GM18907 (cell line): ENCODE data around the gene STMN3.
"Not testable (repeated sequence)": the region's sequence is repeated elsewhere in the genome, so short reads cannot be mapped to it uniquely, and the experiment has no call there.

Source experiments
- ATAC-seq: cut with Tn5 transposase; IDR thresholded peaks from one replicate; pipeline ENCODE4 v1.9.1; 2021; ENCODE audit warnings: mild to moderate bottlenecking, moderate library complexity; ENCODE audit not compliant: unreplicated experiment

STMN3 gene

DNA sequence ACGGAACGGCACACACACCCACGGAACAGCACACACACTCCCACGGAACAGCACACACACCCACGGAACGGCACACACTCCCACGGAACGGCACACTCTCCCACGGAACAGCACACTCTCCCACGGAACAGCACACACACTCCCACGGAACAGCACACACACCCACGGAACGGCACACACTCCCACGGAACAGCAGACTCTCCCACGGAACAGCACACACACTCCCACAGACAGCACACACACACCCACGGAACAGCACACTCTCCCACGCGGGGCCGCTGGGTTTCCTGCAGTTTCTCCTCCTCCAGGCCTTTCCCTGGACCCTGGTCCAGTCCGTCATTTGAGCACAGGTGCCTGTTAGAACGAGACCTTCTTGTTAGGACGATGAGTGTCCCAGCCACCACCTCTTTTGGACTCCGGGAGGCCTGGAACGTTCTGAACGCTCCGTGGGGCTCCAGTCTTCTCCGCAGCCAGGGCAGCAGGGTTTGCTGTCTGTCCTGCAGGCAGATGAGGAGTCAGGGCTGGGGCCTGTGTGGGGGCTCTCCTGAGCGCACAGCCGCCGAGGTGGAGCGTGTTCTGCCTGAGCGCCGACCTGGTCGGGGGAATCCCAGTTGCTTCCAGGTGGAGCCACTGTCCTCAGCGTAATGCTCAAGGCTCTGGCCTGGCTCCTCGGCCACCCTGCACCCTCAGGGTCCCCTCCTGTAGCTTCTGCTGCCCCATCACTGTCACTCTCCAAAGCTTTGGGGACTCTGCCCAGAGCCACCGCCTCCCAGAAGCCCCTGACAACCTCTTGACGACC, 25.6 kb upstream of the STMN3 start:
- no peak for ATAC-seq

GRCh38 chr20:63678071-63678470, 24.8 kb upstream of the STMN3 start:
- ATAC-seq, result no peak

GRCh38 chr20:63675681-63676368, 22.6 kb upstream of the STMN3 start:
- no peak for ATAC-seq

DNA sequence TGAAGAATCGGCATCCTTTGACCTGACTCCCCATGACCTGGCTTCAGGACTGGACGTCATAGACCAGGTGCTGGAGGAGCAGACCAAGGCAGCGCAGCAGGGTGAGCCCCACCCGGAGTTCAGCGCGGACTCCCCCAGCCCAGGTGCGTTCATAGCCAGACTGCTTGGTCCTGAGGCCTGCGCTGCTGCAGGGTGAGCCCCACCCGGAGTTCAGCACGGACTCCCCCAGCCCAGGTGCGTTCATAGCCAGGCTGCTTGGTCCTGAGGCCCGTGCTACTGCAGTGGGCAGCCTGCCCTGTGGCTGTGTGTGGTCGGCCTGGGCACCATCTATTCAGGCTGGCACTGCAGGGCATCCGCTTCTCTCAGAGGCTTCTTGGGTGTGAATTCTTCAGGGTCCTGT, 20.7 kb upstream of the STMN3 start:
- ATAC-seq, result no peak

- no peak for ATAC-seq
These were observed 19.4 kb upstream of the STMN3 start for GRCh38 chr20:63672666-63673065.

DNA sequence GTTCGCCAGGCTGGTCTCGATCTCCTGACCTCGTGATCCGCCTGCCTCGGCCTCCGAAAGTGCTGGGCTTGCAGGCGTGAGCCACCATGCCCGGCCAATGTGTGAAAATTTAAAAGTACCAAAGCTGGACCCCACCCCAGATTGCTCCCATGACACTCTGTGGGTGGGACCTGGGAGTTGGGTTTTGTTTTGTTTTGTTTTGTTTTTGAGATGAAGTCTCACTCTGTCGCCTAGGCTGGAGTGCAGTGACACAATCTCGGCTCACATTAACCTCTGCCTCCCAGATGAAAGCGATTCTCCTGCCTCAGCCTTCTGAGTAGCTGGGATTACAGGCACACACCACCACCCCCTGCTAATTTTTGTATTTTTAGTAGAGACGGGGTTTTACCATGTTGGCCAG, 18.5 kb upstream of the STMN3 start:
- ATAC-seq, result not testable (repeated sequence)

- ATAC-seq, result no peak
These were observed 15.1 kb upstream of the STMN3 start for GRCh38 chr20:63668351-63668750.

- no peak for ATAC-seq
These were observed 14.6 kb upstream of the STMN3 start for GRCh38 chr20:63667858-63668257.

DNA sequence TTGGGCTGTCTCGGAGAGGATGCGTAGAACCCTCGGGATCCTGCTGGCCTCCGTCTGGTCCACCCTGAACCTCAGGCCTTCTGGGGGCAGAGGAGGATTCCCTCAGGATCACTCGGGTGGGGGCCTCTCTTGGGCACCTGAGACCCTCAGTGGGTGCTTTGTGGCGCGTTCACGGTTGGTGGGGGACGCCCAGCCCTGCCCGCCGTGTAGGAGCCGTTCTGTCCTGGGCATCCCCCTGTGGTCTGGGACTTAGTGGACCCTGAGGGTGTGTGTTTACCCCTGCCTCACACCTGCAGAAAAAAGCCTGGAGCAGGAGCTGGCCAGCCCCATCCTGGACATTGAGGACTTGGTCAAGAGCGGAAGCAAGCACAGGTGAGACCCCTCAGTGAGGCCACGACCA, 12.5 kb upstream of the STMN3 start:
- ATAC-seq, result no peak

GRCh38 chr20:63664861-63665594, 11.8 kb upstream of the STMN3 start:
- ATAC-seq, result no peak

GRCh38 chr20:63664143-63664851, 11.1 kb upstream of the STMN3 start:
- ATAC-seq, result no peak

DNA sequence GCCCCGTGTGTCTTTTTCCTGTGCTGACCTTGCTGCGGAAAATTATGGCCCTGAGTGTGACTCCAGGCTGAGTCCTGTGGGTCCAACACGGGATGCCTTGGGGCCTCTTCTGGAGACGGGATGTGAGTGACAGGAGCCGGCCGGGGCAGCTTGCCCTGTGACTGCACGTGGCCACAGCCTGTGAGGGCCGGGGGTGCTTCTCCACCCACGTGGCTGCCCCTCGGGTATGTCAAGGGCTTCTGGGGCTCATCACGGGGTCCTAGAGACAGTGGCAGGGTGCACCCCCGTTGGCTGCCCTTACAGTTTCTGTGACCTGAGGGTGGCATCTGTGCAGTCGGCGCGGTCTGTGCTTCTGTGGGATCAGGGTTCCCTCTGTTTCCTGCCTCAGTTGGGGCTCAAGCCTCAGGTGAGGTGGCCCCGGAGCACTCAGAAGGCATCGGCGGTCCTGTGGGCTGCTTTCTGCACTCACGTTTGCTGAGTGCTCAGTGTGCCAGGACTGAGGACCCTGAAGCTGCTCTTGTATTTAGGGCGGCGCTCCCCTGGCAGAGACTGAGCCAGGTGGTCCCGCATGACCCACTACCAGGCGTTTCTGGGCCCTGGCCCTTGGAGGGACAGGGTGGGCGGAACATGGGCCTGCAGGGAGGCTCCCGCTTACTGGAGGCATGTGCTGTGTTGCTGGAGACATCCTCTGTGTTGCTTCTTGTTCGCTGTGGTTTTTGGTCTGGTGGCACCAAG, 10.3 kb upstream of the STMN3 start:
- ATAC-seq, result no peak

DNA sequence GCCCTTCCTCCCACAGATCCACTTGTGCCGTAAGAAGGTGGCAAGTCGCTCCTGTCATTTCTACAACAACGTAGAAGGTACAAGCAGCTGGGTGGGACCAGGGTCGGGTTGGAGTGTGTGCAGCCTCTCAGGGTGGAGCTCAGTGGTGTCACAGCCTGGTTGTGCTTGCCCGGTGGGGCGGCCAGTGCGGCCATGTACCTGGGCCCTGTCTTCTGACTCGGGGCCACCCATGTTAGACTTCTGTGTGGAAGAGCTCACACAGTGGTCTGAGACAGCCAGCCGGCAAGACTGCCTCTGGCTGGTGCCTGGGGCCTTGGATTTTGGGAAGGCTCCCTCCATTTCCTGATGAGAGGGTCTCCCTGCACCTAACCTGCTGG, 9.6 kb upstream of the STMN3 start:
- no peak for ATAC-seq

- ATAC-seq, result no peak
These were observed 9.0 kb upstream of the STMN3 start for GRCh38 chr20:63661959-63662812.

GRCh38 chr20:63661108-63661507, 7.9 kb upstream of the STMN3 start:
- ATAC-seq, result no peak

DNA sequence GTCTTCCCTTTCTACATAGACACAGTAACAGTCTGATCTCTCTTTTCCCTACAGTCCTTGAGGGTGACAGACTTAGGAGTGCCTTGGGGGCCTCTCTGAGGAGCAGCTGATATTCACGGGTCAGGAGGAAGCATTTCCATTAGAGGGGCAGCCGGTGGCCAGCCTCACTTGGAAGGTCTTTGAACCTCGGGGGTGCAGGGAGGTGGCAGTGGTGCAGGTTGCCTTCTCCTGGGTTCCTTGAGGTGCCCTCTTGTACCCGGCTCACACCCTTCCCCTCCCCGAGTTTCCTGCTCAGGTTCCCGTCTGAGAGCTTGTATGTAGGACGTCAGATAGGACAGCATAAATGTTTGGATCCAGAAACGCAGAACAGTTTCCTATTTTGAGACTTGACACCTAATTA, 7.4 kb upstream of the STMN3 start:
- no peak for ATAC-seq

GRCh38 chr20:63660174-63660573, 7.0 kb upstream of the STMN3 start:
- not testable (repeated sequence) for ATAC-seq

- no peak for ATAC-seq
These were observed 6.1 kb upstream of the STMN3 start for GRCh38 chr20:63659370-63659769.

DNA sequence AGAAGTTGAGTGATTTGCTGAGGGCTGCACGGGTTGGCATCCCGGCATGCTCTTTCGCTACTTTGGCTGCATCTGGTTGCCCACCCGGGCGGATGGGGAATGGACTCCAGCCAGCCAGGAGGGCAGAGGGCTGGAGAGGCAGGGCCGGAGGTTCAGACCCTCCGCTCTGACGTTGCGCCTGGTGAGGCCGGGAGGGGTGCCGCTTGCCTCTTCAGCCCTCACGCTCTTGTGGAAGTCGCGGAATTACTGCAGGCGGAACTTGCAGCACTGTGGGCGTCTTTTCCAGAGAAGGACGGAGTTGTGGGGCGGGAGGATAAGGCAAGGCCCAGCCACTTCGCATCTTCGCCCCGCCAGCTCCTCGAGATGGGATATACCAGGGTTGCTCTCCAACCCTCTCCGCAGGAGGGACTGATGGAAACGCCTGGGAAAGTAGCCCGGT, 5.5 kb upstream of the STMN3 start:
- peak; percentile 26 for ATAC-seq
